ENCODE results near the gene ISOC2.

DNA sequence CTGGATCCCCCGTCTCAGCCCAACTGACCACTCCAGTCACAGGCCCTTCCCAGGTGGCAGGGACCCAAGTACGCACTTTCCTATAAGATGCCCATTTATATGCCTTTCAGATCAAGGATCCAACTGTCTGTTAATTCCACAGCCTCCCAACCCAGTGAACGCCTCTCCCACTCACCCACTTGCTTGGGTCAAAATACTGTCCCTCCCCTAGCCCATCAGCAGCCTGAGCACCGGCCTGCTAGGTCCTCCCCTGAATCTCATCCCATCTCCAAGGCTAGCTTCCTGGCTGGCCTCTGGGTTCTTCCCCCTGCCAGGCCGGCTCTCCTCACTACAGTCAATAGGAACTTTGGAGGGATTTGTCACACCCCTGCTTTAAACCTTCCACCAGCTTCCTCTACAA, 55.8 kb downstream of the ISOC2 start:
- TF ChIP-seq ATF7 (IDR thresholded peaks at IDR 0.05), result no peak
- TF ChIP-seq CTCF (IDR thresholded peaks at IDR 0.05 in 2 of 3, conservative IDR thresholded peaks at IDR 0.05 in 1 of 3; ENCODE audit: insufficient read depth in 2 of 3, low read depth in 1 of 3, low read length in 3 of 3), result no peak
- TF ChIP-seq MIER1 (IDR thresholded peaks at IDR 0.05; ENCODE audit: low read depth), result no peak
- no peak for TF ChIP-seq ZNF23 (CRISPR knock-in tag; IDR thresholded peaks at IDR 0.05)
- no peak for TF ChIP-seq ELF2 (CRISPR knock-in tag; IDR thresholded peaks at IDR 0.05)
